ENCODE results near the gene UNG.
"Not testable (repeated sequence)": the region's sequence is repeated elsewhere in the genome, so short reads cannot be mapped to it uniquely, and the experiment has no call there.

DNA sequence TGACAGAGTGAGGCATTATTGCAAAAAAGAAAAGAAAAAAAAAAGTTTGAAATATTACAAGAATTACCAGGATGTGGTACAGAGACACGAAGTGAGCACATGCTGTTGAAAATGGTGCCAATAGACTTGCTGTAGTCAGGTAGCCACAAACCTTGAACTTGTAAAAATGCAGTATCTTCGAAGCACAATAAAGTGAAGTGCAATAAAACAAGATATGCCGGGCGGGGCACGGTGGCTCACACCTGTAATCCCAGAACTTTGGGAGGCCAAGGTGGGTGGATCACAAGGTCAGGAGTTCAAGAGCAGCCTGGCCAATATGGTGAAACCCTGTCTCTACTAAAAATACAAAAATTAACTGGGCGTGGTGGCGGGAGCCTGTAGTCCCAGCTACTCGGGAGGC is 47.6 kb upstream of the UNG start:
- TF ChIP-seq ZNF274 (IDR thresholded peaks at IDR 0.05; ENCODE audit: low read depth, low read length); TCF7L2 (IDR thresholded peaks at IDR 0.05; ENCODE audit: borderline replicate concordance, extremely low read depth, insufficient read depth, insufficient read length); RAD21 (IDR thresholded peaks at IDR 0.05; ENCODE audit: low read depth); POLR2AphosphoS5 (IDR thresholded peaks at IDR 0.05; ENCODE audit: low read depth, low read length); ZFX (IDR thresholded peaks at IDR 0.05); EZH2phosphoT487 (IDR thresholded peaks at IDR 0.05; ENCODE audit: borderline replicate concordance); EZH2 (IDR thresholded peaks at IDR 0.05): not testable (repeated sequence)
- TF ChIP-seq, protein P1, sequence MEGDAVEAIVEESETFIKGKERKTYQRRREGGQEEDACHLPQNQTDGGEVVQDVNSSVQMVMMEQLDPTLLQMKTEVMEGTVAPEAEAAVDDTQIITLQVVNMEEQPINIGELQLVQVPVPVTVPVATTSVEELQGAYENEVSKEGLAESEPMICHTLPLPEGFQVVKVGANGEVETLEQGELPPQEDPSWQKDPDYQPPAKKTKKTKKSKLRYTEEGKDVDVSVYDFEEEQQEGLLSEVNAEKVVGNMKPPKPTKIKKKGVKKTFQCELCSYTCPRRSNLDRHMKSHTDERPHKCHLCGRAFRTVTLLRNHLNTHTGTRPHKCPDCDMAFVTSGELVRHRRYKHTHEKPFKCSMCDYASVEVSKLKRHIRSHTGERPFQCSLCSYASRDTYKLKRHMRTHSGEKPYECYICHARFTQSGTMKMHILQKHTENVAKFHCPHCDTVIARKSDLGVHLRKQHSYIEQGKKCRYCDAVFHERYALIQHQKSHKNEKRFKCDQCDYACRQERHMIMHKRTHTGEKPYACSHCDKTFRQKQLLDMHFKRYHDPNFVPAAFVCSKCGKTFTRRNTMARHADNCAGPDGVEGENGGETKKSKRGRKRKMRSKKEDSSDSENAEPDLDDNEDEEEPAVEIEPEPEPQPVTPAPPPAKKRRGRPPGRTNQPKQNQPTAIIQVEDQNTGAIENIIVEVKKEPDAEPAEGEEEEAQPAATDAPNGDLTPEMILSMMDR (IDR thresholded peaks at IDR 0.05 in 2 of 3, conservative IDR thresholded peaks at IDR 0.05 in 1 of 3; ENCODE audit: borderline replicate concordance in 1 of 3, insufficient read depth in 1 of 3, low read depth in 2 of 3, low read length in 2 of 3) = not testable (repeated sequence)
- TF ChIP-seq, protein P2, sequence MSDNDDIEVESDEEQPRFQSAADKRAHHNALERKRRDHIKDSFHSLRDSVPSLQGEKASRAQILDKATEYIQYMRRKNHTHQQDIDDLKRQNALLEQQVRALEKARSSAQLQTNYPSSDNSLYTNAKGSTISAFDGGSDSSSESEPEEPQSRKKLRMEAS (IDR thresholded peaks at IDR 0.05) = not testable (repeated sequence)
- TF ChIP-seq, protein P3, sequence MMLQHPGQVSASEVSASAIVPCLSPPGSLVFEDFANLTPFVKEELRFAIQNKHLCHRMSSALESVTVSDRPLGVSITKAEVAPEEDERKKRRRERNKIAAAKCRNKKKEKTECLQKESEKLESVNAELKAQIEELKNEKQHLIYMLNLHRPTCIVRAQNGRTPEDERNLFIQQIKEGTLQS (IDR thresholded peaks at IDR 0.05) = not testable (repeated sequence)
- TF ChIP-seq, protein P4, sequence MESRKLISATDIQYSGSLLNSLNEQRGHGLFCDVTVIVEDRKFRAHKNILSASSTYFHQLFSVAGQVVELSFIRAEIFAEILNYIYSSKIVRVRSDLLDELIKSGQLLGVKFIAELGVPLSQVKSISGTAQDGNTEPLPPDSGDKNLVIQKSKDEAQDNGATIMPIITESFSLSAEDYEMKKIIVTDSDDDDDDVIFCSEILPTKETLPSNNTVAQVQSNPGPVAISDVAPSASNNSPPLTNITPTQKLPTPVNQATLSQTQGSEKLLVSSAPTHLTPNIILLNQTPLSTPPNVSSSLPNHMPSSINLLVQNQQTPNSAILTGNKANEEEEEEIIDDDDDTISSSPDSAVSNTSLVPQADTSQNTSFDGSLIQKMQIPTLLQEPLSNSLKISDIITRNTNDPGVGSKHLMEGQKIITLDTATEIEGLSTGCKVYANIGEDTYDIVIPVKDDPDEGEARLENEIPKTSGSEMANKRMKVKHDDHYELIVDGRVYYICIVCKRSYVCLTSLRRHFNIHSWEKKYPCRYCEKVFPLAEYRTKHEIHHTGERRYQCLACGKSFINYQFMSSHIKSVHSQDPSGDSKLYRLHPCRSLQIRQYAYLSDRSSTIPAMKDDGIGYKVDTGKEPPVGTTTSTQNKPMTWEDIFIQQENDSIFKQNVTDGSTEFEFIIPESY (IDR thresholded peaks at IDR 0.05; ENCODE audit: extremely low read depth, insufficient replicate concordance, low read length) = not testable (repeated sequence)

Data from HCT116 (cell line).